HepG2 (cell line): ENCODE results near the gene PLCB4. TPM values are rescaled to one million over a fixed set of nuclear protein-coding genes. Genes with fewer than 3 reads are reported as not detected.

ENCODE experiments used
- CENPX ChIP-seq: sonication (generic); formaldehyde crosslinking; IDR thresholded peaks from 2 replicates; pipeline ENCODE4 v1.9.0; 2021; ENCODE audit warnings: mild to moderate bottlenecking, missing genetic modification reagents, moderate library complexity
- CHD4 ChIP-seq: fragments of 200-600 bp; sonication (generic); IDR thresholded peaks from 2 replicates; pipeline ENCODE4 v1.7.0; 2017; ENCODE audit warnings: mild to moderate bottlenecking, low read length, borderline replicate concordance
- CREB1 ChIP-seq, 2 experiments: fragments of 450-650 bp in 1 of 2; IDR thresholded peaks; 2 replicates each; pipeline ENCODE4 v1.6.1; 2016 to 2017; ENCODE audit warnings: control low read depth in 1 of 2, mild to moderate bottlenecking in 1 of 2, missing compliant biosample characterization in 1 of 2, missing genetic modification characterization in 1 of 2
- ELK4 ChIP-seq: sonication (generic); formaldehyde crosslinking; IDR thresholded peaks from 2 replicates; pipeline ENCODE4 v1.9.0; 2021; ENCODE audit warnings: missing genetic modification reagents, borderline replicate concordance
- ERF ChIP-seq: IDR thresholded peaks from 2 replicates; pipeline ENCODE4 v1.6.1; 2018; ENCODE audit warnings: missing biosample characterization, missing genetic modification reagents
- GTF2F1 ChIP-seq: fragments of 150-350 bp; IDR thresholded peaks from 2 replicates; pipeline ENCODE4 v1.6.1; 2014; ENCODE audit warnings: low read length
- HMG20A ChIP-seq: IDR thresholded peaks from 2 replicates; pipeline ENCODE4 v1.6.1; 2016; ENCODE audit warnings: borderline replicate concordance
- HNRNPLL ChIP-seq: fragments of 200-400 bp; formaldehyde crosslinking; IDR thresholded peaks from 2 replicates; pipeline ENCODE4 v1.6.1; 2017; ENCODE audit warnings: mild to moderate bottlenecking, low read depth, low read length; ENCODE audit not compliant: poor library complexity, severe bottlenecking
- MAFF ChIP-seq: IDR thresholded peaks from 2 replicates; pipeline ENCODE4 v1.6.1; 2011; ENCODE audit warnings: low read depth, low read length, improper control_type of control experiment
- MLLT10 ChIP-seq: sonication (generic); formaldehyde crosslinking; IDR thresholded peaks from 2 replicates; pipeline ENCODE4 v1.4.0; 2020; ENCODE audit warnings: missing genetic modification reagents
- NR2F2 ChIP-seq: IDR thresholded peaks from 2 replicates; pipeline ENCODE4 v1.6.1; 2012; ENCODE audit warnings: low read depth, inconsistent platforms, borderline replicate concordance
- RAD21 ChIP-seq: fragments of 450-650 bp; formaldehyde crosslinking; IDR thresholded peaks from 2 replicates; pipeline ENCODE4 v1.5.0; 2020; ENCODE audit warnings: mild to moderate bottlenecking
- SALL1 ChIP-seq: sonication (generic); formaldehyde crosslinking; IDR thresholded peaks from 2 replicates; pipeline ENCODE4 v1.8.0; 2022; ENCODE audit warnings: mild to moderate bottlenecking, missing genetic modification reagents
- SALL2 ChIP-seq: sonication (generic); formaldehyde crosslinking; IDR thresholded peaks from 2 replicates; pipeline ENCODE4 v1.8.1; 2023; ENCODE audit warnings: mild to moderate bottlenecking, missing genetic modification reagents, inconsistent platforms
- SMAD3 ChIP-seq: sonication (generic); formaldehyde crosslinking; IDR thresholded peaks from 2 replicates; pipeline ENCODE4 v1.4.0; 2020; ENCODE audit warnings: missing genetic modification reagents
- SNAPC2 ChIP-seq: sonication (generic); formaldehyde crosslinking; IDR thresholded peaks from 2 replicates; pipeline ENCODE4 v1.8.1; 2022; ENCODE audit warnings: mild to moderate bottlenecking, missing genetic modification reagents
- TEAD3 ChIP-seq: optimal IDR thresholded peaks from 2 replicates; pipeline ENCODE3; 2016; ENCODE audit warnings: borderline replicate concordance
- ZBTB43 ChIP-seq: sonication (generic); formaldehyde crosslinking; conservative IDR thresholded peaks from 2 replicates; pipeline ENCODE4 v1.4.0; 2020; ENCODE audit warnings: missing genetic modification reagents
- ZNF333 ChIP-seq: sonication (generic); formaldehyde crosslinking; IDR thresholded peaks from 2 replicates; pipeline ENCODE4 v1.4.0; 2020; ENCODE audit warnings: mild to moderate bottlenecking, missing genetic modification reagents, borderline replicate concordance
- ZNF501 ChIP-seq: sonication (generic); formaldehyde crosslinking; IDR thresholded peaks from 2 replicates; pipeline ENCODE4 v1.5.1; 2020; ENCODE audit warnings: mild to moderate bottlenecking, moderate library complexity, missing genetic modification reagents
- ZNF605 ChIP-seq: sonication (generic); formaldehyde crosslinking; IDR thresholded peaks from 2 replicates; pipeline ENCODE4 v1.8.0; 2022; ENCODE audit warnings: mild to moderate bottlenecking, missing genetic modification reagents
- ZNF720 ChIP-seq: sonication (generic); formaldehyde crosslinking; IDR thresholded peaks from 2 replicates; pipeline ENCODE4 v1.4.0; 2020; ENCODE audit warnings: missing genetic modification reagents
- ZNF891 ChIP-seq: sonication (generic); formaldehyde crosslinking; IDR thresholded peaks from 2 replicates; pipeline ENCODE4 v1.5.0; 2020; ENCODE audit warnings: mild to moderate bottlenecking, missing genetic modification reagents
- ZSCAN20 ChIP-seq: sonication (generic); formaldehyde crosslinking; IDR thresholded peaks from 2 replicates; pipeline ENCODE4 v1.4.0; 2020; ENCODE audit warnings: missing genetic modification reagents, mild to moderate bottlenecking, borderline replicate concordance
- polyA plus RNA-seq, 8 experiments: library from polyadenylated mRNA; depleted of rRNA in 3 of 8; stranded (reverse) in 7 of 8; unstranded in 1 of 8; fragments of >200 nt; fragmentation: Illumina TruSeq in 4 of 8; extraction: Trizol in 4 of 8; gene quantifications; 2 replicates each; pipeline versions ENCODE4 v1.2.1 to v1.2.3, GENCODE V29; 2011 to 2016; ENCODE audit warnings: low read depth in 4 of 8, missing spikeins in 1 of 8, mixed read lengths in 1 of 8; ENCODE audit not compliant: insufficient read depth in 1 of 8
- total RNA-seq, 5 experiments: library from RNA; depleted of rRNA; stranded (reverse); fragments of >200 nt; fragmentation: Illumina TruSeq; extraction: Trizol; gene quantifications; 2 replicates each; pipeline ENCODE4 v1.2.3, GENCODE V29; 2016; ENCODE audit warnings: low read depth in 1 of 5
- TF ChIP-seq, protein P1 (sequence below): sonication (generic); IDR thresholded peaks from 2 replicates; pipeline ENCODE4 v1.6.1; 2016; ENCODE audit warnings: low read depth, borderline replicate concordance

PLCB4 gene
- total and polyA plus RNA-seq, 2 of the 13 experiments (the other 11 are each of a cell fraction or from before 2014, with no cell fraction given): 0.01 TPM; not detected in 1

GRCh38 chr20:9359561-9360308, 290.8 kb downstream of the PLCB4 start (continued):
- no peak for TF ChIP-seq TEAD3
- no peak for TF ChIP-seq ZBTB43 (CRISPR knock-in tag)
- TF ChIP-seq ELK4 (CRISPR knock-in tag): no peak
- 0 out of 2 replicates have a peak, but pooled peaks have one; percentile 25 for TF ChIP-seq HMG20A (CRISPR knock-in tag)
- 0 out of 2 replicates have a peak, but pooled peaks have one; percentile 30 for TF ChIP-seq ERF
- TF ChIP-seq CREB1 (IDR thresholded peaks at IDR 0.05): no peak
- no peak for TF ChIP-seq CREB1 (CRISPR knock-in tag; IDR thresholded peaks at IDR 0.05)
- TF ChIP-seq, protein P1, sequence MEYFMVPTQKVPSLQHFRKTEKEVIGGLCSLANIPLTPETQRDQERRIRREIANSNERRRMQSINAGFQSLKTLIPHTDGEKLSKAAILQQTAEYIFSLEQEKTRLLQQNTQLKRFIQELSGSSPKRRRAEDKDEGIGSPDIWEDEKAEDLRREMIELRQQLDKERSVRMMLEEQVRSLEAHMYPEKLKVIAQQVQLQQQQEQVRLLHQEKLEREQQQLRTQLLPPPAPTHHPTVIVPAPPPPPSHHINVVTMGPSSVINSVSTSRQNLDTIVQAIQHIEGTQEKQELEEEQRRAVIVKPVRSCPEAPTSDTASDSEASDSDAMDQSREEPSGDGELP: 0 out of 2 replicates have a peak, but pooled peaks have one; percentile 37
- TF ChIP-seq SALL1: peak; percentile 27; the same call in 1 of the 2 replicates
- TF ChIP-seq SNAPC2: no peak
- TF ChIP-seq ZNF891: no peak
- TF ChIP-seq MLLT10 (CRISPR knock-in tag): no peak
- TF ChIP-seq RAD21 (CRISPR knock-in tag): peak; percentile 80; the same call in 1 of the 2 replicates
- no peak for TF ChIP-seq NR2F2
- peak; percentile 48; the same call in 1 of the 2 replicates for TF ChIP-seq SMAD3
- no peak for TF ChIP-seq ZSCAN20 (CRISPR knock-in tag)
- peak; percentile 36; the same call in 1 of the 2 replicates for TF ChIP-seq SALL2
- peak; percentile 55; the same call in 1 of the 2 replicates for TF ChIP-seq ZNF605 (CRISPR knock-in tag)
- no peak for TF ChIP-seq ZNF720
- TF ChIP-seq HNRNPLL: no peak
- no peak for TF ChIP-seq MAFF
- no peak for TF ChIP-seq CENPX (CRISPR knock-in tag)
- no peak for TF ChIP-seq CHD4
- TF ChIP-seq GTF2F1: no peak
- TF ChIP-seq ZNF501 (CRISPR knock-in tag): peak; percentile 65
- no peak for TF ChIP-seq ZNF333
